HG02759 (cell line): ENCODE measurements around the gene GSTK1.

Experiments
- ATAC-seq: cut with Tn5 transposase; IDR thresholded peaks from one replicate; pipeline ENCODE4 v1.9.1; 2021; ENCODE audit warnings: mild to moderate bottlenecking, moderate library complexity; ENCODE audit not compliant: unreplicated experiment

Gene GSTK1

DNA sequence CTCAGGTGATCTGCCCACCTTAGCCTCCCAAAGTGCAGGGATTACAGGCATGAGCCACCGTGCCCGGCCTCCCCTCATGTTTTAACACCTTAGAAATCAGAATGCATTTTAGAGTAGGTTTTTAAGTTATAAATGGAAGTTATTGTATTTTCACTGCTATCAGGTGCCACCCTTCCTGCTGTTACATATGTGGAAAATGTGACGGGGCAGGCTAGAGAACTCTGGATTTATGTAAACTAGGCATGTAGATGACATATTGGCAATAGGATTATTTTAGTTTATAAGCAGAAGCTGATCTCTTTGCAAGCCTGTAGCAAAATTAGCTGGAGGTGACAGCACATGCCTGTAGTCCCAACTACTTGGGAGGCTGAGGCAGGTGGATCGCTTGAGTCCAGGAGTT lies 27.1 kb downstream of the GSTK1 start:
- no peak for ATAC-seq

DNA sequence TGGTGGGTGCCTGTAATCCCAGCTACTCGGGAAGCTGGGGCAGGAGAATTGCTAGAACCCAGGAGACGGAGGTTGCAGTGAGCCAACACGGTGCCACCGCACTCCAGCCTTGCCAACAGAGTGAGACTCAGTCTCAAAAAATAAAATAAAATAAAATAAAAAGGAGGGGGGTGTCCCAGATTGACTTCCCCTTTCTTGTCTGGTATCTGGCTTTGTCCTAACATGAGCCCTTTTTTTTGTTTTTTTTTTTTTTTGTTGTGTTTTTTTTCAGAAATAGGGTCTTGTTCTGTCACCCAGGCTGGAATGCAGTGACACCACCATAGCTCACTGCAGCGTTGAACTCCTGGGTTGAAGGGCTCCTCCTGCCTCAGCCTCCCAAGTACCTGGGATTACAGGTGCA lies 29.6 kb downstream of the GSTK1 start:
- no peak for ATAC-seq

DNA sequence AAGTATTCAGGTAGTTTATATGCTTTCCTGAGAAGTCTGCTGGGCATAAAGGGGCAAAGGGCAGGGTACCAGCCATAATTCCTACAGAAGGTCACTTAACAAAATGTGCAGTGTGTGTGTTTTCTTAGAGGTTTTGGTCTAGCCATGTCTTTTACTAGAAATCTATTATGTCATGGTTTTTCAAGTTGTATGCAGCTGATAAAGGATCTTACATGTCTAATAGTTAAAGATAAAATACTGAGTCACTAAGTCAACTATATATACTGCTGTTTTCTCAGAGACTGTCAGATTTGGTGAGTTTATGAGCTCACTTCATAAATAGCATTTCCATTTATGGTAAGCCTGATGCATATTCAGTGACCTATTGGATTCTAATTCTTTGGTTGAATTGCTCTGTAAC lies 32.6 kb downstream of the GSTK1 start:
- ATAC-seq: no peak

DNA sequence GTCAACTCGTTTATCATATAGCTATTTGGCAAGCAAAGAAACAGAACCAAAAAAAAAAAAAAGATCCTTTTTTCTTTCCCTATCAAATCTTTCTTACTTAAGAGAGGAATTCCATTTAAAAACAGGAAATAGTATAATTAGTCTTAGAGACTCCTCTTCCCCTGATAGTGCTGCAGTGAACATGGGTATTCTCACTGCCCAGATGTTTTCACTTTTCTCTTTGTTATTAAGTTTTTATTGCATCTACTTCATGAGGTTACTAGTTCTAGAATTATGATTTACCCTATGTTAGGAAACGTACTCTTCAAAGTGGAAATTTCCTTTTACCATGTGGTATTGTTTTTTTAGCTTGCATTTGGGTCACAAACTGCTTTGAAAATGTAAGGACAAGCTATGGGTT lies 33.4 kb downstream of the GSTK1 start:
- no peak for ATAC-seq

DNA sequence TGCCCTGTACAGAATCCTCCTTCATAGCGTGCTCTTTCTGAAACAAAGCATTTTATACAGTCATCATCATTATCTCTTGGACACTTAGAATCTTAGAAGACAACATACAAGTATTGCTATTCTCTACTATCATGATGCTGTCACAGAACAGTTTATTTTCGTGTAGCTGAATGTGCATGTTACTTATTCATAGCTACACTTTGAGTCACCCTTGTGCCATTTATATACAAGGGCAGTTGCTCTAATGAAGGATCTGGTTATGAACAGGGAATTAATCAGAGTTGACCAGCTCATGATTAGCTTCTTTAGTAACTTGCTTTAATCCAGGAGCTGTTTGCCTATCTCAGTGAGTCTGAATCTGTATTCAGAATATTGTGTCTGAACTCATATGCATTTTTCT lies 36.1 kb downstream of the GSTK1 start:
- no peak for ATAC-seq

DNA sequence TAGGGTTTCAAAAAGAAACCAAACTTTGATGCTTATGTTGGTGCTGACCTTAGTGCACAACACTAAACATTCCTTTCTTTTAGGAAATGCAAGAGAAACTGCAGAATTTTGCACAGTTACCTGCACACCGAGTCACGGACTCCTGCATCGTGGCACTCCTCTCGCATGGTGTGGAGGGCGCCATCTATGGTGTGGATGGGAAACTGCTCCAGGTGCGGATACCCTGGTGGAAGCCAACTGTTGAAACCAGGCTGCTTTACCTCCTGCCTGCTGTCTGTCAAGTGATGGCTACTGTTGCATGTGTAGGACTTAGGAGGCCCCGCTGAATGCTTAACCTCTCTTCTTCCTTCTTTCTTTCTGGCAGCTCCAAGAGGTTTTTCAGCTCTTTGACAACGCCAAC lies 36.6 kb downstream of the GSTK1 start:
- peak; percentile 61 for ATAC-seq

DNA sequence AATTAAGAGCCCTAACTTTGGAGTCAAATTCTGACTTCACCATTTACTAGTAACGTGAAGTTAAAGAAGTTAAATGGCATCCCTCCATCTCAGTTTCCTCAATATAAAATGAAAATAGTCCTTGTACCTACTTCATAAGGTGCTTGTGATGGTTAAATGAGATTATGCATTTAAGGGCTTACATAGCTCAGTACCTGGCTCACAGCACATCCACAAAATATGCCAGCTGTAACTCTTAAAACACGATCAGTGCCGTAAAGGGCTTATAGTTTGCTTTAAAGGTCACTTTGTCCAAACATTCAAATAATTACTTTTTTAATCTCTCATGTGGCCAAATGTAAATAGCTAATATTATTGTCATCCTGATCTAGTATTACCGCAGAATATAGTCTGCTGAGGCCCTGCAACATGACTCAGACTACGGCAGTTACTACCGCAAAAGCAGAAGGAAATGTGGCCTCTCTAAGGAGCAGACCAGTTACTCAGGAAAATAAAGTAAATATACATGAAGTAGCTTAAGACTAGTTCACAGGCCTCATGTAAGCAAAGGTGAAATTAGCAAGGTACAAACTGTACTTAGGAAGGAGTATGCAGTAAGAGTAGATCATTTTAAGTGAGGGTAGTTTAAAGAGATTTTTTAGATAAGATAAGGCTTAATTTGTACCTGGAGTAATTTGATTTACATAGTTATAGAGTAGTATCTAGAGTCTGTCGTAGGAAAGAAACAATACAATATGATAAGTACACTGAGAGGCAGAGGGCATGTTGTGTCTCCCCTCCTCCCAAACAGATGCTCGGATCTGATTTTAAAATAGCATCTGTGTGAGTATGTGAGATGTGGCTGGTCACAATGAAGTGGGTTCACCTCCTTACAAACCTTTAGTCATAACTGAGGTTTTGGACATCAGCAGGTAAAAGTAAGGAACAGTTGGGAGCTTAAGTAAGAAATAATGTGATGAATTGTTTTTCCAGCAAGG lies 38.0 kb downstream of the GSTK1 start:
- no peak for ATAC-seq

DNA sequence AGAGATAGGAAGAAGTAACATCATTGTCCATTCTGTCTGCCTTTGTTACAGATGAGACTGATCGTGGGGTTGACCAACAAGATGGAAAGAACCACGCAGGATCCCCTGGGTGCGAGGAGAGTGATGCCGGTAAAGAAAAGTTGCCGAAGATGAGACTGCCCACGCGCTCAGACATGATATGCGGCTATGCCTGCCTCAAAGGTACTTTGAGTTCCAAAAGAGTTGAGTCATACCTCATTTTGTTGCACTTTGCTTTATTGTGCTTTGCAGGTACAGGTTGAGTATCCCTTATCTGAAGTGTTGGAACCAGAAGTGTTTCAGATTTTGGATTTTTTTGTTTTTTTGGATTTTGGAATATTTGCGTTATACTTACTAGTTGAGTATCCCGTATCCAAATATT lies 40.5 kb downstream of the GSTK1 start:
- no peak for ATAC-seq

DNA sequence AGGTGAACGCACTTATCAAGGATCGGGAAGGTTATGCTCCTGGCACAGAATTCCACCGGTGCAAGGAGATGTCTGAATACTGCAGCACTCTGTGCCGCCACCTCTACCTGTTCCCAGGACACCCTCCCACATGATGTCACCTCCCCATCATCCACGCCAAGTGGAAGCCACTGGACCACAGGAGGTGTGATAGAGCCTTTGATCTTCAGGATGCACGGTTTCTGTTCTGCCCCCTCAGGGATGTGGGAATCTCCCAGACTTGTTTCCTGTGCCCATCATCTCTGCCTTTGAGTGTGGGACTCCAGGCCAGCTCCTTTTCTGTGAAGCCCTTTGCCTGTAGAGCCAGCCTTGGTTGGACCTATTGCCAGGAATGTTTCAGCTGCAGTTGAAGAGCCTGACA lies 41.7 kb downstream of the GSTK1 start:
- no peak for ATAC-seq

DNA sequence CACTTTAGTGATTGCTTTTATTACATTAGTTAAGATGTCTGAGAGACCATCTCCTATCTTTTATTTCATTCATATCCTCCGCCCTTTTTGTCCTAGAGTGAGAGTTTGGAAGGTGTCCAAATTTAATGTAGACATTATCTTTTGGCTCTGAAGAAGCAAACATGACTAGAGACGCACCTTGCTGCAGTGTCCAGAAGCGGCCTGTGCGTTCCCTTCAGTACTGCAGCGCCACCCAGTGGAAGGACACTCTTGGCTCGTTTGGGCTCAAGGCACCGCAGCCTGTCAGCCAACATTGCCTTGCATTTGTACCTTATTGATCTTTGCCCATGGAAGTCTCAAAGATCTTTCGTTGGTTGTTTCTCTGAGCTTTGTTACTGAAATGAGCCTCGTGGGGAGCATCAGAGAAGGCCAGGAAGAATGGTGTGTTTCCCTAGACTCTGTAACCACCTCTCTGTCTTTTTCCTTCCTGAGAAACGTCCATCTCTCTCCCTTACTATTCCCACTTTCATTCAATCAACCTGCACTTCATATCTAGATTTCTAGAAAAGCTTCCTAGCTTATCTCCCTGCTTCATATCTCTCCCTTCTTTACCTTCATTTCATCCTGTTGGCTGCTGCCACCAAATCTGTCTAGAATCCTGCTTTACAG lies 42.3 kb downstream of the GSTK1 start:
- ATAC-seq: no peak

DNA sequence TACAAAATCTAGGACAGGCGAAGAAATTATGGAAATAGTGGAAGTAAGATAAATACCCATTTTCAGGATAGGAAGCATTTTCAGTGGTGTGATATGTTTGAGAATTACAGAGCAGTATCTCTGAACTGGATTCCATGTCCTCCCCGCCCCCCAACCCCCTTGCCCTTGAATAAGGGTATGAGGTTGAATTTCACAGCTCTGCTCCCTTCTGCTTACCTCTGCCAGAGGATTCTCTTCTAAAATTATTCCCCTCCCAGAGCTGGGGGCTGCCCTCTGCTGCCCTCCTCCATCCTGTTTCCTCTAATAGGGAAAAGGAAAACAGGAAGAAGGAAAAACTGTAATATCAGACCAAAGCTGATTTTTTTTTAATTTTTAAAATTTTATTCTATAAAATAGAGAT lies 45.4 kb downstream of the GSTK1 start:
- ATAC-seq: no peak

DNA sequence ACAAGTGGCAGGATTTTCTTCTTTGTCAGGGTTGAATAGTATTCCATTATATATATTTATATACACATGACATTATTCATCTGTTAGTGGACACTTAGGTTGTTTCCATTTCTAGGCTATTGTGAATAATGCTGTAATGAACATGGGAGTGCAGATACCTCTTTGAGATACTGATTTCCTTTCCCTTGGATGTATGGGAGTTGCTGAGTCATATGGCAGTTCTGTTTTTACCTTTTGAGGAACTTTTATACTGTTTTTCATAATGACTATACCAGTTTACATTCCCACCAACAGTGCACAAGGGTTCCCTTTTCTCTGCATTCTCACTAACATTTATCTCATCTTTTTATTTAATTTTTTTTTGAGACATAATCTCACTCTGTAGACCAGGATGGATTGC lies 50.9 kb downstream of the GSTK1 start:
- ATAC-seq: no peak

DNA sequence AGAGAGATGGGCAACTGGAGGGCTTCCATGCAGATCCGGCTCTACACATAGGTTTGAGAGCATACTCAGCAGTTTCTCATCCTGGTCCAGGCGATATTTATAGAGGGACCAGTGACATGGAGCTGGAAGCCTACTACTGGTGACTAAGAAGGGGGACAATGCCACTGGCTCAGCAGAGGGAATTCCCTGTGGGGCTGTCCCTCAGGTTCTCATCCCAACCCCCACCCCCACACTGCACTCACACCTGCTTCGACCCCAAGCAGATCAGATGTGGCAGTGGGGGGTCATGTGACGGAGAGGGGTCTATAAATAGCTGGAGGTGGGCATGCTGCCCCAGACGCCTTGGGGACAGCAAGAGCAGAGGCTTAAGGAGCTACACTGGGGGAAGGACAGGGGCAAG lies 52.5 kb downstream of the GSTK1 start, which contains the start of gene CLCN1:
Gene CLCN1 (plus strand): TSS at position 336 of the 400 bp plus-strand sequence. CDS start 102 bp downstream, outside the sequence.
- ATAC-seq: no peak

DNA sequence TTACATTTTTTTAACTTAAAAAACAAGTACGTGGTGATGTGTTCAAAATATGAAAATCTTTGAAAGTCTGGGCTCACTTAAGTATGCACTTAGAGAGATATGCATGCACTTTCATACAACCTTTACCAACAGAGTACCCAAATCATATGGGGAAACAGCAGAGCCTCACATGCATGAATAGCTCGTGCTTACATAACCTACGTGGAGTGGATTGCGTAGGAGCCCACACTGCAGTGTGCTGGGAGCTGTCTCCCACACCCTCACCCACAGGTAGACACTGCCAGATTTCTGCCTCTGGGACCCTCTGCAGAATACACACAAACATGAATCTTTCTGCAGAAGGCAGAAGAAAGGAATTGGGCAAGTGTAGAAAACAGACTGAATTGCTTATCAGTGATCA lies 53.3 kb downstream of the GSTK1 start:
- ATAC-seq: no peak

DNA sequence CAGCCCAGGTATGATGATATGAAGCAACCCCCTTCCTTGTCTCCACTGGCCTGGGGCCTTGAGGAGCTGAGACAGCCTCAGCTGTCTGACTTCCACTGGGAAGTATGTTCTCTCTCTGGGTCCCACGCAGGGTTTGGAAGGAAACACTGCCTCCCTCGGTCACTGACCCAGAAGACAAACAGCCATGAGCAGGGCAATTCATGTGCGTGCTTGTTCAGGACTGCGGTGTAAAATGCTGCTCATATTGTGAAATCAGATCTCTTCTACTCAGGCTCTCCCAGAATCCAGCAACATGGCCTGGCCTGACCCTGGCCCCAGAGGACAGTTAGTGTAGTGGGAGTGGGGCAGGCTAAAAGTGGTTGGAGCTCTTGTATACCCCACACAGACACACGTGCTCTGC lies 55.4 kb downstream of the GSTK1 start:
- ATAC-seq: no peak
